BLaER1 treated with 17β-estradiol and CSF1 and Interleukin-3, amounts not matched to agents 10 nM and 100 nM (cell line): Measurements from ENCODE around the gene SLC31A1.

Experiments used
- H3K27ac ChIP-seq, 11 experiments: shearing (Covaris generic); formaldehyde crosslinking; 2 replicates each; pipeline ENCODE4 v1.8.1; 2022
- H3K27me3 ChIP-seq, 11 experiments: shearing (Covaris generic); formaldehyde crosslinking; 2 replicates each; pipeline ENCODE4 v1.8.1; 2022
- H3K36me3 ChIP-seq, 11 experiments: shearing (Covaris generic); formaldehyde crosslinking; 2 replicates each; pipeline ENCODE4 v1.8.1; 2022
- H3K4me1 ChIP-seq, 10 experiments: shearing (Covaris generic); formaldehyde crosslinking; 2 replicates each; pipeline ENCODE4 v1.8.1; 2022
- H3K4me2 ChIP-seq, 11 experiments: shearing (Covaris generic); formaldehyde crosslinking; 2 replicates each; pipeline ENCODE4 v1.8.1; 2022
- H3K4me3 ChIP-seq, 10 experiments: shearing (Covaris generic); formaldehyde crosslinking; 2 replicates each; pipeline ENCODE4 v1.8.1; 2022
- H3K9ac ChIP-seq, 11 experiments: shearing (Covaris generic); formaldehyde crosslinking; 2 replicates each; pipeline ENCODE4 v1.8.1; 2022
- H3K9me3 ChIP-seq, 11 experiments: shearing (Covaris generic); formaldehyde crosslinking; replicated peaks in 1 of 11; 2 replicates each; pipeline ENCODE4 v1.8.1; 2022
- H4K20me1 ChIP-seq, 11 experiments: shearing (Covaris generic); formaldehyde crosslinking; 2 replicates each; pipeline ENCODE4 v1.8.1; 2022
- Cebpa-rat ChIP-seq, 11 experiments: shearing (Covaris generic); IDR thresholded peaks; 2 replicates each; pipeline ENCODE4 v1.8.1; 2022

SLC31A1 gene

GRCh38 chr9:113250807-113251206 lies 29.5 kb downstream of the SLC31A1 start:
- Histone ChIP-seq H3K4me1 (peaks cover 0 to 39% (median 14%) of the 10 kb centered on the region in 10 experiments; a peak in 15 of 20 replicates), H3K4me2 (no peak overlapping the region), H3K27me3 (no peaks in the 10 kb centered on the region), H4K20me1 (peaks cover 0 to 85% (median 0%) of the 10 kb centered on the region in 11 experiments; a peak in 7 of 22 replicates), H3K9ac (no peak overlapping the region), H3K36me3 (peaks cover 9 to 79% (median 22%) of the 10 kb centered on the region in 11 experiments; a peak in 20 of 22 replicates), H3K27ac (no peak overlapping the region), H3K4me3 (no peak overlapping the region), H3K9me3 (peaks cover 7 to 23% (median 11%) of the 10 kb centered on the region in 11 experiments; a peak in 21 of 22 replicates)
- no peak for TF ChIP-seq Cebpa-rat (IDR thresholded peaks at IDR 0.05)

GRCh38 chr9:113254991-113255390 lies 33.6 kb downstream of the SLC31A1 start:
- no peak overlapping the region for H3K4me3 ChIP-seq
- TF ChIP-seq Cebpa-rat (IDR thresholded peaks at IDR 0.05), result no peak
- H3K27me3 ChIP-seq, result no peaks in the 10 kb centered on the region
- peaks cover 0 to 25% (median 8%) of the 10 kb centered on the region in 10 experiments; a peak in 11 of 20 replicates for H3K4me1 ChIP-seq
- peaks cover 0 to 6% (median 4%) of the 10 kb centered on the region in 11 experiments; a peak in 8 of 22 replicates for H3K9me3 ChIP-seq
- peak overlapping the region in 1 of 11 experiments; percentile 4; a peak in 1 of 22 replicates for H3K27ac ChIP-seq
- peaks cover 44 to 95% (median 54%) of the 10 kb centered on the region in 11 experiments for H3K36me3 ChIP-seq
- no peak overlapping the region for H3K9ac ChIP-seq
- H4K20me1 ChIP-seq, result peaks cover 0 to 57% (median 0%) of the 10 kb centered on the region in 11 experiments; a peak in 6 of 22 replicates
- H3K4me2 ChIP-seq, result peak overlapping the region in 6 of 11 experiments; percentile 5 to 54 (median 47); a peak in 9 of 22 replicates

GRCh38 chr9:113255438-113255837 lies 34.1 kb downstream of the SLC31A1 start:
- no peak overlapping the region for H3K9ac ChIP-seq
- peaks cover 0 to 25% (median 8%) of the 10 kb centered on the region in 10 experiments; a peak in 11 of 20 replicates for H3K4me1 ChIP-seq
- H3K9me3 ChIP-seq, result peaks cover 0 to 6% (median 4%) of the 10 kb centered on the region in 11 experiments; a peak in 8 of 22 replicates
- peaks cover 0 to 57% (median 0%) of the 10 kb centered on the region in 11 experiments; a peak in 6 of 22 replicates for H4K20me1 ChIP-seq
- no peaks in the 10 kb centered on the region for H3K27me3 ChIP-seq
- H3K36me3 ChIP-seq, result peaks cover 49 to 99% (median 59%) of the 10 kb centered on the region in 11 experiments
- no peak overlapping the region for H3K4me3 ChIP-seq
- TF ChIP-seq Cebpa-rat (IDR thresholded peaks at IDR 0.05), result no peak
- peak overlapping the region in 6 of 11 experiments; percentile 5 to 54 (median 47); a peak in 11 of 22 replicates for H3K4me2 ChIP-seq
- peak overlapping the region in 1 of 11 experiments; percentile 4; a peak in 1 of 22 replicates for H3K27ac ChIP-seq

GRCh38 chr9:113257863-113258262 lies 36.5 kb downstream of the SLC31A1 start:
- Histone ChIP-seq H3K27ac (no peak overlapping the region), H3K4me2 (no peak overlapping the region), H3K36me3 (peaks cover 71 to 100% (median 79%) of the 10 kb centered on the region in 11 experiments), H3K9ac (no peak overlapping the region), H4K20me1 (peaks cover 0 to 34% (median 0%) of the 10 kb centered on the region in 11 experiments; a peak in 5 of 22 replicates), H3K27me3 (no peaks in the 10 kb centered on the region), H3K4me3 (no peak overlapping the region), H3K9me3 (no peaks in the 10 kb centered on the region), H3K4me1 (peaks cover 0 to 25% (median 8%) of the 10 kb centered on the region in 10 experiments; a peak in 11 of 20 replicates)
- TF ChIP-seq Cebpa-rat (IDR thresholded peaks at IDR 0.05), result no peak

GRCh38 chr9:113258282-113258681 lies 36.9 kb downstream of the SLC31A1 start:
- Histone ChIP-seq H3K4me2 (no peak overlapping the region), H3K36me3 (peaks cover 74 to 100% (median 81%) of the 10 kb centered on the region in 11 experiments), H3K4me3 (no peak overlapping the region), H4K20me1 (peaks cover 0 to 30% (median 0%) of the 10 kb centered on the region in 11 experiments; a peak in 5 of 22 replicates), H3K4me1 (peaks cover 0 to 25% (median 8%) of the 10 kb centered on the region in 10 experiments; a peak in 11 of 20 replicates), H3K9me3 (no peaks in the 10 kb centered on the region), H3K9ac (no peak overlapping the region), H3K27me3 (no peaks in the 10 kb centered on the region), H3K27ac (no peak overlapping the region)
- no peak for TF ChIP-seq Cebpa-rat (IDR thresholded peaks at IDR 0.05)

GRCh38 chr9:113261917-113262671 lies 40.8 kb downstream of the SLC31A1 start:
- H4K20me1 ChIP-seq, result no peaks in the 10 kb centered on the region; a peak in 1 of 22 replicates
- H3K4me3 ChIP-seq, result no peak overlapping the region
- peaks cover 85 to 98% (median 90%) of the 10 kb centered on the region in 11 experiments for H3K36me3 ChIP-seq
- no peaks in the 10 kb centered on the region for H3K27me3 ChIP-seq
- no peaks in the 10 kb centered on the region for H3K9me3 ChIP-seq
- no peaks in the 10 kb centered on the region for H3K4me1 ChIP-seq
- H3K4me2 ChIP-seq, result no peak overlapping the region
- H3K27ac ChIP-seq, result no peak overlapping the region
- no peak for TF ChIP-seq Cebpa-rat (IDR thresholded peaks at IDR 0.05)
- no peak overlapping the region for H3K9ac ChIP-seq

GRCh38 chr9:113266174-113266573 lies 44.8 kb downstream of the SLC31A1 start:
- Histone ChIP-seq H3K27ac (no peak overlapping the region), H3K4me2 (no peak overlapping the region), H3K9me3 (no peaks in the 10 kb centered on the region), H3K9ac (no peak overlapping the region), H3K27me3 (no peaks in the 10 kb centered on the region), H3K4me1 (no peaks in the 10 kb centered on the region), H4K20me1 (peaks cover 0 to 17% (median 0%) of the 10 kb centered on the region in 11 experiments; a peak in 3 of 22 replicates), H3K36me3 (peaks cover 85 to 98% (median 92%) of the 10 kb centered on the region in 11 experiments), H3K4me3 (no peak overlapping the region)
- TF ChIP-seq Cebpa-rat (IDR thresholded peaks at IDR 0.05), result no peak

GRCh38 chr9:113267911-113268566 lies 46.7 kb downstream of the SLC31A1 start:
- Histone ChIP-seq H3K9ac (no peak overlapping the region), H4K20me1 (peaks cover 0 to 17% (median 0%) of the 10 kb centered on the region in 11 experiments; a peak in 4 of 22 replicates), H3K27me3 (no peaks in the 10 kb centered on the region), H3K9me3 (no peaks in the 10 kb centered on the region), H3K4me1 (no peaks in the 10 kb centered on the region), H3K4me2 (no peak overlapping the region), H3K4me3 (no peak overlapping the region), H3K36me3 (peaks cover 85 to 98% (median 92%) of the 10 kb centered on the region in 11 experiments), H3K27ac (no peak overlapping the region)
- TF ChIP-seq Cebpa-rat (IDR thresholded peaks at IDR 0.05), result no peak

- Histone ChIP-seq H3K36me3 (peaks cover 80 to 91% (median 88%) of the 10 kb centered on the region in 11 experiments), H3K4me1 (peaks cover 3 to 12% (median 9%) of the 10 kb centered on the region in 10 experiments; a peak in 15 of 20 replicates), H4K20me1 (peaks cover 0 to 22% (median 0%) of the 10 kb centered on the region in 11 experiments; a peak in 5 of 22 replicates), H3K4me2 (no peak overlapping the region), H3K9me3 (no peaks in the 10 kb centered on the region), H3K4me3 (no peak overlapping the region), H3K27me3 (no peaks in the 10 kb centered on the region), H3K27ac (no peak overlapping the region), H3K9ac (no peak overlapping the region)
- no peak for TF ChIP-seq Cebpa-rat (IDR thresholded peaks at IDR 0.05)
These were observed 48.0 kb downstream of the SLC31A1 start for GRCh38 chr9:113269355-113269754.
